ENCODE data around the gene MCAT. TPM values are rescaled to one million over a fixed set of nuclear protein-coding genes. Genes with fewer than 3 reads are reported as not detected.

The MCAT gene
- polyA plus RNA-seq, 1 donor (not counting 4 experiments of a cell fraction or from before 2014, with no cell fraction given) = 13.9 TPM

DNA sequence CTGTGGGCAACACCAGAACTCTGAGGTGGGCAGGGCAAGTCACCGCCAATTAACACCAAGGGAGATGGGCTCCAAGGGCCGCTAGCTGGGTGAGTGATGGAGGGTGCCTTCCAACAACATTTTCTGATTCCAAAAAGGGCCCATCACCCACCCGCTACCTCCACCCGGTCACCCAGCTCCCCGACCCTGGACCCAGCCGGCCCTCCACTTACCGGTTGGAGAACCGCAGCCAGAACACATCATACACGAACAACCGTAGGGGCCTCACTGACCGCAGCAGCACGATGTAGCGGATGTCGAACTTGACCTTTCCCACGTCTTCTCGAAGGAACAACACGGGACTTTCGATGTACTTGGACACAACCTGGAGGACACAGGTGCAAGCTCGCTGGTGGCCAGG, 29.0 kb upstream of the MCAT start:
- no peak overlapping the region for H3K4me3 ChIP-seq (ENCODE audit: control insufficient read depth in 2 of 3, extremely low read depth in 1 of 3, insufficient read depth in 2 of 3, low read depth in 1 of 3, low read length in 3 of 3)
- TF ChIP-seq EZH2 (IDR thresholded peaks at IDR 0.05; ENCODE audit: low read length) = no peak
- TF ChIP-seq, protein P1, sequence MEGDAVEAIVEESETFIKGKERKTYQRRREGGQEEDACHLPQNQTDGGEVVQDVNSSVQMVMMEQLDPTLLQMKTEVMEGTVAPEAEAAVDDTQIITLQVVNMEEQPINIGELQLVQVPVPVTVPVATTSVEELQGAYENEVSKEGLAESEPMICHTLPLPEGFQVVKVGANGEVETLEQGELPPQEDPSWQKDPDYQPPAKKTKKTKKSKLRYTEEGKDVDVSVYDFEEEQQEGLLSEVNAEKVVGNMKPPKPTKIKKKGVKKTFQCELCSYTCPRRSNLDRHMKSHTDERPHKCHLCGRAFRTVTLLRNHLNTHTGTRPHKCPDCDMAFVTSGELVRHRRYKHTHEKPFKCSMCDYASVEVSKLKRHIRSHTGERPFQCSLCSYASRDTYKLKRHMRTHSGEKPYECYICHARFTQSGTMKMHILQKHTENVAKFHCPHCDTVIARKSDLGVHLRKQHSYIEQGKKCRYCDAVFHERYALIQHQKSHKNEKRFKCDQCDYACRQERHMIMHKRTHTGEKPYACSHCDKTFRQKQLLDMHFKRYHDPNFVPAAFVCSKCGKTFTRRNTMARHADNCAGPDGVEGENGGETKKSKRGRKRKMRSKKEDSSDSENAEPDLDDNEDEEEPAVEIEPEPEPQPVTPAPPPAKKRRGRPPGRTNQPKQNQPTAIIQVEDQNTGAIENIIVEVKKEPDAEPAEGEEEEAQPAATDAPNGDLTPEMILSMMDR (optimal IDR thresholded peaks at IDR 0.05 in 1 of 3, IDR thresholded peaks at IDR 0.05 in 1 of 3, conservative IDR thresholded peaks at IDR 0.05 in 1 of 3; ENCODE audit: extremely low read depth in 1 of 3, insufficient read depth in 2 of 3, low read length in 3 of 3) = no peak
- no peaks in the 10 kb centered on the region for H3K9me1 ChIP-seq (ENCODE audit: control insufficient read depth, extremely low read depth, insufficient read depth, low read length)
- H3K79me2 ChIP-seq (ENCODE audit: control insufficient read depth, insufficient read depth, low read length) = no peaks in the 10 kb centered on the region
- no peak overlapping the region for H3K4me2 ChIP-seq (ENCODE audit: control insufficient read depth, extremely low read depth, insufficient read depth, low read depth, low read length)
- peaks cover 19% of the 10 kb centered on the region for H3K4me1 ChIP-seq (ENCODE audit: control insufficient read depth, extremely low read depth, insufficient read depth, low read length)
- H3K27ac ChIP-seq (ENCODE audit: control insufficient read depth, insufficient read depth, low read length) = no peak overlapping the region
- no peaks in the 10 kb centered on the region for H4K20me1 ChIP-seq (ENCODE audit: control insufficient read depth, extremely low read depth, insufficient read depth, low read length)
- no peak for FAIRE-seq
- no peak overlapping the region for H2AFZ ChIP-seq (ENCODE audit: control insufficient read depth, low read length)
- H3K36me3 ChIP-seq (ENCODE audit: control insufficient read depth in 2 of 2, extremely low read depth in 1 of 2, insufficient read depth in 2 of 2, low read length in 2 of 2) = peaks cover 24 to 44% of the 10 kb centered on the region in 2 experiments
- H3K9ac ChIP-seq (ENCODE audit: control insufficient read depth, extremely low read depth, insufficient read depth, low read length) = no peak overlapping the region
- no peak for DNase-seq (ENCODE audit: low read depth, low spot score)
- H3K9me3 ChIP-seq (ENCODE audit: control insufficient read depth, low read depth, low read length) = no peaks in the 10 kb centered on the region
- H3K27me3 ChIP-seq (ENCODE audit: control insufficient read depth, extremely low read depth, insufficient read depth, low read length) = no peaks in the 10 kb centered on the region
- dilution Hi-C loops (cut with MboI; ENCODE audit: extremely low pct_ligation_motif_present, low sequenced_read_pairs) = no loop called here

DNA sequence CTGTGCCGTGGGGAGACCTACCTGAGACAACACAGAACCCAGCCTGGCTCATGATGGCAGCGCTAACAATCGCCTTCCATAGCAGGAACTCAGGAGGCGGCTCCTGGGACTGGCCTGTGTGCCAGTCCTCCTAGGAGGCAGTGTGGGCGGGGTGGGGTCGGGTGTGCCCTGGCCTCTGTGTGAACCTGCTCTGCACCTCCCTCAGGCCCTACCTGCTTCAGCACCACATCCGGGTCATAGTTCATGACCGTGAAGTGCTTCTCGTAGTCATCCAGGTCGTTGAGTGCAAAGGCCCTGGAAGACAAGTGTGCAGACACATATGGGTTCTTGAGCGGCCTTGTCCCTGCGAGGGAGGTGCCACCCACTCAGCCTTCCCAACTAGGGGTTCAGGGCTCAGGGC, 28.4 kb upstream of the MCAT start:
- Histone ChIP-seq H3K27ac (ENCODE audit: control insufficient read depth, insufficient read depth, low read length) (no peak overlapping the region), H3K79me2 (ENCODE audit: control insufficient read depth, insufficient read depth, low read length) (no peaks in the 10 kb centered on the region), H2AFZ (ENCODE audit: control insufficient read depth, low read length) (no peak overlapping the region), H3K9me1 (ENCODE audit: control insufficient read depth, extremely low read depth, insufficient read depth, low read length) (no peaks in the 10 kb centered on the region), H3K4me2 (ENCODE audit: control insufficient read depth, extremely low read depth, insufficient read depth, low read depth, low read length) (no peak overlapping the region), H3K27me3 (ENCODE audit: control insufficient read depth, extremely low read depth, insufficient read depth, low read length) (no peaks in the 10 kb centered on the region), H3K36me3 (ENCODE audit: control insufficient read depth in 2 of 2, extremely low read depth in 1 of 2, insufficient read depth in 2 of 2, low read length in 2 of 2) (peaks cover 24 to 45% of the 10 kb centered on the region in 2 experiments), H4K20me1 (ENCODE audit: control insufficient read depth, extremely low read depth, insufficient read depth, low read length) (no peaks in the 10 kb centered on the region), H3K4me3 (ENCODE audit: control insufficient read depth in 2 of 3, extremely low read depth in 1 of 3, insufficient read depth in 2 of 3, low read depth in 1 of 3, low read length in 3 of 3) (no peak overlapping the region), H3K4me1 (ENCODE audit: control insufficient read depth, extremely low read depth, insufficient read depth, low read length) (peaks cover 19% of the 10 kb centered on the region), H3K9ac (ENCODE audit: control insufficient read depth, extremely low read depth, insufficient read depth, low read length) (no peak overlapping the region), H3K9me3 (ENCODE audit: control insufficient read depth, low read depth, low read length) (no peaks in the 10 kb centered on the region)
- FAIRE-seq = no peak
- TF ChIP-seq EZH2 (IDR thresholded peaks at IDR 0.05; ENCODE audit: low read length) = no peak
- TF ChIP-seq, protein P1 (optimal IDR thresholded peaks at IDR 0.05 in 1 of 3, IDR thresholded peaks at IDR 0.05 in 1 of 3, conservative IDR thresholded peaks at IDR 0.05 in 1 of 3; ENCODE audit: extremely low read depth in 1 of 3, insufficient read depth in 2 of 3, low read length in 3 of 3) = no peak
- dilution Hi-C loops (cut with MboI; ENCODE audit: extremely low pct_ligation_motif_present, low sequenced_read_pairs) = no loop called here
- DNase-seq (ENCODE audit: low read depth, low spot score) = no peak
